ENCODE data around the gene EIF5A.

Gene EIF5A

DNA sequence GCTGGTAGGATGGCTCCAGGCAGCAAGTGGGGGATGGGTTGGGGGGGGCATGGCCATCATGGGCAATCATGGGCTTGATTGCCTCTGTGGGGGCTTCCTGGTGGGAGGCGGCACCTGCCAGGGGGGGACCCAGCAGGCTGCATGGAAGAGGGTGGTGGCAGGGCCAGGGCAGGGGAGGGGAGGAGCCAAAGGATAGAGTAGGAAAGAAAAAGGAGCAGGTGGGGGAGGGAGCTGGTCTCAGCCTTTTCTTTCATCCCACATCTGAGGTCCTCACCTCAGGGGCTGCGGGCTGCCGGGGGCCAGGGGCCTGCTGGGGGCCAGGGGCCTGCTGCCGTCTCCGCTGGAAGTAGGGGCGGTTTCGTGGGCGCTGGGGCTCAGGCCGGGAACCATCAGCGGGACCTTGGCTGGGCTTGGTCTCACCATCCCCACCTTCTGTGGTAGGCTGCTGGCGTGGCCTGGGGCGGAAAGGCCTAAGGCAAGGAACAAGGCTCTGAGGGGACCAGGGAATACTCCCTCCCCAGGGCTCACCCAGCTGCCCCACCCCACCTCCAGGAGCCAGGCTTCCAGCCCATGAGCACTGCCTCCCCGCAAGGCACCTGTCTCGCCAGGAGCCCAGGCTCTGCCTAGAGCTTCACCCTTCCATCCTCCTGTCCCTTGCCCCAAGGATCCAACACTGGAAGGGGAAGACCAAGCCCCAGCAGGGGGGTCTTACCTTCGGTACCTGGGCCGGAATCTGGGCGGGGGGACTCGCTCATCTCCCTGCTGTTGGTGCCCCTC, 18.0 kb upstream of the EIF5A start:
- Histone ChIP-seq H3K27me3 (peaks cover 100% of the 10 kb centered on the region), H3K36me3 (no peaks in the 10 kb centered on the region), H3K4me1 (ENCODE audit: control insufficient read depth in 1 of 2, insufficient read depth in 1 of 2, low read depth in 1 of 2, low read length in 1 of 2) (peaks cover 0 to 9% of the 10 kb centered on the region in 2 experiments), H3K27ac (no peak overlapping the region), H3K9me3 (no peaks in the 10 kb centered on the region), H3K4me3 (ENCODE audit: low read depth in 1 of 2, low read length in 1 of 2) (no peak overlapping the region)
- TF ChIP-seq, protein P1, sequence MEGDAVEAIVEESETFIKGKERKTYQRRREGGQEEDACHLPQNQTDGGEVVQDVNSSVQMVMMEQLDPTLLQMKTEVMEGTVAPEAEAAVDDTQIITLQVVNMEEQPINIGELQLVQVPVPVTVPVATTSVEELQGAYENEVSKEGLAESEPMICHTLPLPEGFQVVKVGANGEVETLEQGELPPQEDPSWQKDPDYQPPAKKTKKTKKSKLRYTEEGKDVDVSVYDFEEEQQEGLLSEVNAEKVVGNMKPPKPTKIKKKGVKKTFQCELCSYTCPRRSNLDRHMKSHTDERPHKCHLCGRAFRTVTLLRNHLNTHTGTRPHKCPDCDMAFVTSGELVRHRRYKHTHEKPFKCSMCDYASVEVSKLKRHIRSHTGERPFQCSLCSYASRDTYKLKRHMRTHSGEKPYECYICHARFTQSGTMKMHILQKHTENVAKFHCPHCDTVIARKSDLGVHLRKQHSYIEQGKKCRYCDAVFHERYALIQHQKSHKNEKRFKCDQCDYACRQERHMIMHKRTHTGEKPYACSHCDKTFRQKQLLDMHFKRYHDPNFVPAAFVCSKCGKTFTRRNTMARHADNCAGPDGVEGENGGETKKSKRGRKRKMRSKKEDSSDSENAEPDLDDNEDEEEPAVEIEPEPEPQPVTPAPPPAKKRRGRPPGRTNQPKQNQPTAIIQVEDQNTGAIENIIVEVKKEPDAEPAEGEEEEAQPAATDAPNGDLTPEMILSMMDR (IDR thresholded peaks at IDR 0.05): no peak

DNA sequence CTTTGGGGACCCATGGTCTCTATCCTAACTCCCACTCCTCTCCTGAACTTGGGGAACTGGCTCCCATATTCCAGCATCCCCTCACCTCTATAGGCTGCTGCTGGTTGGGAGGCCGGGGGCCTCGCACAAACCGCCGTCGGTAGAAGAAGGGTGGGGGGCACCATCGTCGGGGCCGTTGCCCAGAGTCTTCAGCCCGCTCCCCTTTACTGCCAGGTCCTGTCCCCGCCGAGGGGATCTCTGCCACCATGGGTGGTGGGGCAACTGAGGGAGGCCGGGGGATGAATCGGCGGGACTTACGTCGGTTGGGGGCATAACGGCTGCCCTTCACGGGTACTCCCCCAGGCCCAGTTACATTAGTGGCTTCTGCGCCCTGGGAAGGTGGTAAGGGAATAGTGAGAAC, 17.3 kb upstream of the EIF5A start:
- TF ChIP-seq, protein P1 (IDR thresholded peaks at IDR 0.05): no peak
- Histone ChIP-seq H3K36me3 (no peaks in the 10 kb centered on the region), H3K4me3 (ENCODE audit: low read depth in 1 of 2, low read length in 1 of 2) (no peak overlapping the region), H3K9me3 (no peaks in the 10 kb centered on the region), H3K27me3 (peaks cover 100% of the 10 kb centered on the region), H3K27ac (no peak overlapping the region), H3K4me1 (ENCODE audit: control insufficient read depth in 1 of 2, insufficient read depth in 1 of 2, low read depth in 1 of 2, low read length in 1 of 2) (peaks cover 5 to 15% of the 10 kb centered on the region in 2 experiments)

DNA sequence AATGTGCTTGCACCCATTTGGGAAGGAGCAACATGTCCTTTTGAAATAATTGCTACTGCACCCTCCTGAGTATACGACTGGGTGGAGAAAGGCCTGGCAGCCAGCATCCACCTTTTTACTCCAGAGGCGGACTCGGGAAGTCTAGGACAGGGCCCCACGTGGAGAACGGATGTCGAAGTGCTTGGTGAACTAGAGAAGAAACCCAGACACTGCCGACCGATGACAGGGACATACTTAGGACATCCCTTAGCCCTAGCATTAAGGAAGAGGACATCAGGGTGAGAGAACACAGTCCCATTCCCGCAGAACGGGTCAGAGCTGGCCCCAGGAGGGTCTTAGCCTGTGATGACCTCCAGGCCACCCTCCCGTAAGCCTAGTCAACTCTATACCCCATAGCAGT, 16.7 kb upstream of the EIF5A start:
- peaks cover 100% of the 10 kb centered on the region for H3K27me3 ChIP-seq
- no peak overlapping the region for H3K27ac ChIP-seq
- no peaks in the 10 kb centered on the region for H3K36me3 ChIP-seq
- no peak overlapping the region for H3K4me3 ChIP-seq (ENCODE audit: low read depth in 1 of 2, low read length in 1 of 2)
- peaks cover 8 to 16% of the 10 kb centered on the region in 2 experiments for H3K4me1 ChIP-seq (ENCODE audit: control insufficient read depth in 1 of 2, insufficient read depth in 1 of 2, low read depth in 1 of 2, low read length in 1 of 2)
- H3K9me3 ChIP-seq: no peaks in the 10 kb centered on the region
- TF ChIP-seq, protein P1 (IDR thresholded peaks at IDR 0.05): no peak

DNA sequence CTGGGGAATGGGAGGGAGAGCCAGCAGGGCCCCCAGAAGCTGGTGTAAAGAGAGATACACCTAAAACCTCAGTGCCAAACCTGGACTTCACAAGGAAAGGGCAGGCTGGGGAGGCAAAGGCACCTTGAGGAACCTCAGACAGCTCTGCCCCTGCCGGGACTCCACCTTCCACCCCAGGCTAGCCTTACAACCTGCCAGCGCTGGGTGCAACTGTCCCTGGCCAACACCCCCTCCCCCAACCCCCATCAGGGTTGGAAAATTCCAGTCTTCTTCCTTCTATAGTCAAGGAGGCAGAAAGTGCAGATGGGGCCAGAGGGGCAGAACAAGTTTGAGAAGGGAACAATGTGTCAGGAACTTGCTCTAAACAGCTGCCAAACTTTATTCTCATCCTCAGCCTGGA, 15.2 kb upstream of the EIF5A start:
- peaks cover 18 to 26% of the 10 kb centered on the region in 2 experiments for H3K4me1 ChIP-seq (ENCODE audit: control insufficient read depth in 1 of 2, insufficient read depth in 1 of 2, low read depth in 1 of 2, low read length in 1 of 2)
- H3K4me3 ChIP-seq (ENCODE audit: low read depth in 1 of 2, low read length in 1 of 2): no peak overlapping the region
- H3K9me3 ChIP-seq: no peaks in the 10 kb centered on the region
- H3K27me3 ChIP-seq: peaks cover 100% of the 10 kb centered on the region
- H3K27ac ChIP-seq: no peak overlapping the region
- TF ChIP-seq, protein P1 (IDR thresholded peaks at IDR 0.05): no peak
- H3K36me3 ChIP-seq: no peaks in the 10 kb centered on the region

DNA sequence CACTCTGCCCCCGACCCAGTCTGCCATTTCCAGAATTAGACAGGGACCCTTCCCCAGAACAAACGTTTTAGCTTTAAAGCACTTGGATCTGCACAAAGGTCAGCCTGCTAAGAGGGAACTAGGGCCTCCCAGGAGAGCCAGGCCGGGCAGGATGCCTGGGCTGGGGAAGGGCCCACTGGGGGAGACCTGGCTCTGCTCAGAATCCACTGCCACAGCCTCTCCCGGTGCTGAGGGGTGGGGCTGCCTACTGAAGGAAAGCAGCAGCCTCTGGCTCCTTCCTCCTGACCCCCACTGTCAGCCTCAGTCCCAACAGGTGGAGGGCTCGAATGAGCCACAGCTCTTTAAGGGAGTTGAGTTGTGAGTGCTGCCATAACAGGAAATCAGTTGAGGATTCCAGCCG, 14.7 kb upstream of the EIF5A start:
- Histone ChIP-seq H3K4me3 (ENCODE audit: low read depth in 1 of 2, low read length in 1 of 2) (no peak overlapping the region), H3K4me1 (ENCODE audit: control insufficient read depth in 1 of 2, insufficient read depth in 1 of 2, low read depth in 1 of 2, low read length in 1 of 2) (peaks cover 18 to 26% of the 10 kb centered on the region in 2 experiments), H3K9me3 (no peaks in the 10 kb centered on the region), H3K36me3 (no peaks in the 10 kb centered on the region), H3K27me3 (peaks cover 97% of the 10 kb centered on the region), H3K27ac (no peak overlapping the region)
- TF ChIP-seq, protein P1 (IDR thresholded peaks at IDR 0.05): no peak
